Fibroblast of gingiva (primary cell): ENCODE data around the gene SVOPL.
A peak's percentile ranks its signal among the peaks of the same experiment; 100 is the strongest.

Experiments used
- DNase-seq: peaks from one replicate; pipeline ENCODE4 v3.0.0-alpha.2; 2011; ENCODE audit warnings: low read depth

SVOPL gene

GRCh38 chr7:138563808-138564207, 137.4 kb downstream of the SVOPL start:
- DNase-seq = no peak

- no peak for DNase-seq
These were observed 141.7 kb downstream of the SVOPL start for GRCh38 chr7:138559448-138559847.

- DNase-seq = no peak
These were observed 144.2 kb downstream of the SVOPL start for GRCh38 chr7:138556771-138557484.

- no peak for DNase-seq
These were observed 145.5 kb downstream of the SVOPL start for GRCh38 chr7:138555684-138556083.

GRCh38 chr7:138554674-138555073, 146.5 kb downstream of the SVOPL start:
- no peak for DNase-seq

GRCh38 chr7:138553805-138554204, 147.4 kb downstream of the SVOPL start:
- no peak for DNase-seq

GRCh38 chr7:138551102-138551501, 150.1 kb downstream of the SVOPL start:
- no peak for DNase-seq

- no peak for DNase-seq
These were observed 150.8 kb downstream of the SVOPL start for GRCh38 chr7:138550337-138550736.

- peak; percentile 12 for DNase-seq
These were observed 152.1 kb downstream of the SVOPL start for GRCh38 chr7:138549082-138549481.

GRCh38 chr7:138546829-138547228, 154.3 kb downstream of the SVOPL start:
- DNase-seq = no peak

- no peak for DNase-seq
These were observed 155.0 kb downstream of the SVOPL start for GRCh38 chr7:138546064-138546619.

GRCh38 chr7:138545123-138545522, 156.0 kb downstream of the SVOPL start:
- no peak for DNase-seq
